ENCODE results near the gene TSPAN19.

Gene TSPAN19

DNA sequence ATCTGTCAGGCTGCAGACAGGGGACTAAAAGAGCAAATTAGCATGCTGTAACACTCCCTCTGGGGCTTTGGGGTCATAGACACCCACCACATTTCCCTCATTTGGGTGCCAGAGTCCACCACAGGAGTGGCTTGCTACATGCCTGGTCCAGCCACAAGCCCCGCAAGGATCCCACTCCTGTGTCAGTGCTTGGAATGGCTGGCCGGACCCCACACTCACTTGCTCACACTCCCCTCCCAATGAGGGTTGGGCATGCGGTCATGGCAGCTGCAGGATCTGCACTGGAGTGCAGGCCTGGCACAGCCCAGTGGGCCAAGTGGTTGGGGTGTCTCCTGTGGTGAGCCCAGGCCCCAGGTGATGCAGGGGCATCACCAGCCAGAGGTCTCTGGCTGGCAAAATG is 59.9 kb downstream of the TSPAN19 start:
- no peak for DNase-seq (ENCODE audit: low read depth)
- no peak overlapping the region for H3K4me3 ChIP-seq (ENCODE audit: low read depth, low read length)
- in situ Hi-C loops (cut with HindIII; ENCODE audit: low sequenced_read_pairs): no loop called here
- TF ChIP-seq, protein P1, sequence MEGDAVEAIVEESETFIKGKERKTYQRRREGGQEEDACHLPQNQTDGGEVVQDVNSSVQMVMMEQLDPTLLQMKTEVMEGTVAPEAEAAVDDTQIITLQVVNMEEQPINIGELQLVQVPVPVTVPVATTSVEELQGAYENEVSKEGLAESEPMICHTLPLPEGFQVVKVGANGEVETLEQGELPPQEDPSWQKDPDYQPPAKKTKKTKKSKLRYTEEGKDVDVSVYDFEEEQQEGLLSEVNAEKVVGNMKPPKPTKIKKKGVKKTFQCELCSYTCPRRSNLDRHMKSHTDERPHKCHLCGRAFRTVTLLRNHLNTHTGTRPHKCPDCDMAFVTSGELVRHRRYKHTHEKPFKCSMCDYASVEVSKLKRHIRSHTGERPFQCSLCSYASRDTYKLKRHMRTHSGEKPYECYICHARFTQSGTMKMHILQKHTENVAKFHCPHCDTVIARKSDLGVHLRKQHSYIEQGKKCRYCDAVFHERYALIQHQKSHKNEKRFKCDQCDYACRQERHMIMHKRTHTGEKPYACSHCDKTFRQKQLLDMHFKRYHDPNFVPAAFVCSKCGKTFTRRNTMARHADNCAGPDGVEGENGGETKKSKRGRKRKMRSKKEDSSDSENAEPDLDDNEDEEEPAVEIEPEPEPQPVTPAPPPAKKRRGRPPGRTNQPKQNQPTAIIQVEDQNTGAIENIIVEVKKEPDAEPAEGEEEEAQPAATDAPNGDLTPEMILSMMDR (IDR thresholded peaks at IDR 0.05; ENCODE audit: low read depth, low read length, missing control alignments): no peak

DNA sequence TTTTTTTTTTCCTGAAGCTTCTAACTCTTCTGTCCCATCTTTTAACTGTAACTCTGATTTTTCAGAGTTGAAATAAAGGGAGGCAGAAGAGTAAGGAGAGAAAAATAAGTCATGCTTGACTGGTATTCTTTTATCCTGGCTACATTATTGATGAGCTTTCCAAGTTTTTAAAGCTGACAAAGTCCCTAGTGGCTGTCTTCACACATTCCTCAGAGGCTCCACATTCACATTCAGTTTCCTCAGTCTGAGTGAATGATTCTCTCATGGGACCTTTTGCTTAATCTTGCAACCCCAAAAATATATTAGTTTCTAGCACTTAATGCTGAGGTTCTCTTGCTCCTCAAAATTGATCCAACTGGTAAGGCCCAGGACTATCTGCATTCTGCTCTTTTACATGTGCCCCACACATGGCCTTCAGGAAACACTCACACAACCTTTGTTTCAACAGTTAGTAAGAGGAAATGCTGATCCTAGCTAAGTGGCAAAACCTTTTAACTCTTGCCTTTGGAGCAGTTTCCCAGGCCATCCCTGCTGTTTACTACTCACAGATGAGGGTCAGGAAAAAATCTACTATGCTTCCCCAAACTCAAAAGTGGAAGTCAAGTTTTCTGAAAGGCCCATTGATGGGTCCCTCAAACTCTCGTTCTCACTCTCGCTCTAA is 61.8 kb downstream of the TSPAN19 start:
- TF ChIP-seq, protein P1 (IDR thresholded peaks at IDR 0.05; ENCODE audit: low read depth, low read length, missing control alignments): no peak
- in situ Hi-C loops (cut with HindIII; ENCODE audit: low sequenced_read_pairs): no loop called here
- no peak overlapping the region for H3K4me3 ChIP-seq (ENCODE audit: low read depth, low read length)
- no peak for DNase-seq (ENCODE audit: low read depth)

DNA sequence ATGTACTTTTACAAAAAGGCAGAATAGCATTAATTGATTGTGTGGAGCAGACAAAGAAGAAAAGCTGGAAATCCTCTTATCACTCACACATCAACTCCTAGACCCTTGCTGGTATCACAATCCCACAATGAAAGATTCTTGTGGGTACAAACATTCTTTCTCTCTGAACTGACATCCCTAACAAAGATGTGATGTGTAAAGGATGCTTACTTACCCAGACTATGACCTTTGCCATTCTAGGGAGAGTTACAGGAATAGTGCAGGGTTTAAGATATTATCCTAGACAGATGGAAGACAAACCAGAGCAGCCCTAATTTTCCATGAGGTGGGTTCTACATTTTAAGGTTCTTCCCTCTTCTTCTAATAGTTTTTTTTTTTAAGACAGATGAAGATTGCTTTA is 63.1 kb downstream of the TSPAN19 start:
- TF ChIP-seq, protein P1 (IDR thresholded peaks at IDR 0.05; ENCODE audit: low read depth, low read length, missing control alignments): no peak
- in situ Hi-C loops (cut with HindIII; ENCODE audit: low sequenced_read_pairs): no loop called here
- DNase-seq (ENCODE audit: low read depth): no peak
- no peak overlapping the region for H3K4me3 ChIP-seq (ENCODE audit: low read depth, low read length)

DNA sequence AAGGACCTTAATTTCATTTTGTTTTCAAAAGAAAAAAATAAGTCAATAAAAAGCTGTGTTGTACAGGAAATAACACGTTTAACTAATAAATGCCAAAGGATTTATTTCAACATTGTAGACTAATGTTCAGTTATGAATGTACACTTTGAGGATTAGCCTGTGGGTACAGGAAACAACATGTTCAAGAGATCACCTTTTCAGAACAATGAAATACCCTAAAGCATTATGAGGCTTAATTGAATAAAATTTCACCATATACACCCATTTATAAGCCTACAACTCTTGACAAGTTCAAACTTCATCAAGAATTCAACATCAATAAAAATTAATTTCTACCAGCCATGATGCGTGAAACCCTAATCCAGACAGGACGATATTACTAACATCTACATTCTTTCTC is 66.9 kb downstream of the TSPAN19 start:
- H3K4me3 ChIP-seq (ENCODE audit: low read depth, low read length): no peak overlapping the region
- no peak for DNase-seq (ENCODE audit: low read depth)
- in situ Hi-C loops (cut with HindIII; ENCODE audit: low sequenced_read_pairs): no loop called here
- TF ChIP-seq, protein P1 (IDR thresholded peaks at IDR 0.05; ENCODE audit: low read depth, low read length, missing control alignments): no peak
